ENCODE data around the gene PRKCD. TPM values are rescaled to one million over a fixed set of nuclear protein-coding genes. Genes with fewer than 3 reads are reported as not detected.

The PRKCD gene
- total RNA-seq, 1 experiment from 2014 or later: 1.00 TPM

DNA sequence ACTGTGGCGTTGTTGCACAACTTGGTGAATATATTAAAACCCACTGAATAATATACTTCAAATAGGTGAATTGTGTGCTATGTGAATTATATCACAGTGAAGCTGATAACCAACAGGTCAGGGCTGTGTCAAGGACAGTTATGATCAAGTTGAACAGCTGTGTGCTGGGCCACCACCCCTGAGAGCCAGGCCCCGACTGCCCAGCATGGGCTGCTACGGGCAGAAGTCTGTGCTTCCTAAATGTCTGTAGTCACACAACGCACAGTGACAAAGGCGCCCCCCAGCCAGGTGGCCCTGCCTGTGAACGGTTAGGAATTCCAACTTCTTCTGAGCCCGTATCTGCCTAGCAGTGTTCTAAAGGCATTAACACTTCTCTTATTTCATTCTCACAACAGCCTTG is 62.0 kb downstream of the PRKCD start:
- Histone ChIP-seq H3K4me3 (no peak overlapping the region), H3K27me3 (replicated peaks) (no peaks in the 10 kb centered on the region), H3K9me3 (replicated peaks) (no peaks in the 10 kb centered on the region), H3K4me1 (replicated peaks) (no peaks in the 10 kb centered on the region), H3K27ac (no peak overlapping the region), H3K36me3 (peaks cover 52% of the 10 kb centered on the region)
- DNase-seq (ENCODE audit: low read depth in 1 of 2, low spot score in 2 of 2): no peak

DNA sequence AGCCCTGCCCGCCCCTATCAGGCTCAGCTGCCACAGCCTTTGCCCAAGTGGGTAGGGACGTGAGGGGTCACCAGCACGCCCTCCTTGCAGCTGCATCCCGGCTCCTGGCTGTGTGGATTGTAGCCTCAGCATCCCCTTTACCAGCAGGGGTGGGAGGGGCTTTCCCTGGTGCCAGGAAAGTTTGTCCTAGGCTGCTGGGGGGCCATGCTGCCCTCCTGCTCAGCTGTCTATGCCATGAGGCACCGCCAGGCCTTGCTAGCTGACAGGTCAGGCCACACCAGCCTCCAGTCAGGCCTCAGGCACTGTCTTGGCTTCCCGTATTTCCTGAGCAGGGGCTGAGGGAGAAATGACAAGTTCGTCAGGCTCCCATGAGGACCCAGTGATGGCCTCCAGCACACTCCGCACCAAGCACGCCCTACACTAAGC is 62.5 kb downstream of the PRKCD start:
- Histone ChIP-seq H3K27me3 (replicated peaks) (no peaks in the 10 kb centered on the region), H3K4me3 (no peak overlapping the region), H3K4me1 (replicated peaks) (no peaks in the 10 kb centered on the region), H3K36me3 (peaks cover 57% of the 10 kb centered on the region), H3K27ac (no peak overlapping the region), H3K9me3 (replicated peaks) (no peaks in the 10 kb centered on the region)
- no peak for DNase-seq (ENCODE audit: low read depth in 1 of 2, low spot score in 2 of 2)

DNA sequence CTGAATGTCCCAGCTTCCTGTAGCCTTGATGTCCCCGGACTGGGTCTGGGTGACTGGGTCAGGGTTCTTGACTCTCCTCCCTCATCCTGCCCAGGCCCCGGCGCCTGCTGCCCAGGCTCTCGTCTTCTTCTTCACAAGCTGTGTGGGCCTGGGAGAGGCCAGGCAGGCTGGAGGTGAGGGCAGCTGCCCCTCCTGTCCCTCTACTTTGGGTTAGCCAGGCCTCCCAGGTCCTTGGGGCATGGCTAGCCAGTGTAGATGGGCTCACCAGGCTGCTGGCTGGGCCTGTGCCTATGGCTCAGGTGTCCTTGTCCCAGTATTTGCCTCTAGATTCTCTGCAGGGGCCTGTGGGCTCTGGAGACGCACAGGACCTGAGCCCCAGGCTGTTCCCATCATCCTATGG is 63.0 kb downstream of the PRKCD start:
- H3K9me3 ChIP-seq (replicated peaks): no peaks in the 10 kb centered on the region
- H3K27me3 ChIP-seq (replicated peaks): no peaks in the 10 kb centered on the region
- no peaks in the 10 kb centered on the region for H3K4me1 ChIP-seq (replicated peaks)
- H3K36me3 ChIP-seq: peaks cover 62% of the 10 kb centered on the region
- H3K27ac ChIP-seq: no peak overlapping the region
- H3K4me3 ChIP-seq: no peak overlapping the region
- DNase-seq (ENCODE audit: low read depth in 1 of 2, low spot score in 2 of 2): no peak

- no peak overlapping the region for H3K4me3 ChIP-seq
- H3K4me1 ChIP-seq (replicated peaks): no peaks in the 10 kb centered on the region
- H3K27ac ChIP-seq: no peak overlapping the region
- DNase-seq (ENCODE audit: low read depth in 1 of 2, low spot score in 2 of 2): no peak
- no peaks in the 10 kb centered on the region for H3K9me3 ChIP-seq (replicated peaks)
- H3K36me3 ChIP-seq: peaks cover 67% of the 10 kb centered on the region
- H3K27me3 ChIP-seq (replicated peaks): no peaks in the 10 kb centered on the region
Measured at GRCh38 chr3:53224536-53224935, 63.5 kb downstream of the PRKCD start.

- no peaks in the 10 kb centered on the region for H3K4me1 ChIP-seq (replicated peaks)
- H3K27ac ChIP-seq: no peak overlapping the region
- no peaks in the 10 kb centered on the region for H3K9me3 ChIP-seq (replicated peaks)
- no peaks in the 10 kb centered on the region for H3K27me3 ChIP-seq (replicated peaks)
- H3K36me3 ChIP-seq: peaks cover 74% of the 10 kb centered on the region
- H3K4me3 ChIP-seq: no peak overlapping the region
- DNase-seq (ENCODE audit: low read depth in 1 of 2, low spot score in 2 of 2): no peak
Measured at GRCh38 chr3:53225181-53225580, 64.2 kb downstream of the PRKCD start.

DNA sequence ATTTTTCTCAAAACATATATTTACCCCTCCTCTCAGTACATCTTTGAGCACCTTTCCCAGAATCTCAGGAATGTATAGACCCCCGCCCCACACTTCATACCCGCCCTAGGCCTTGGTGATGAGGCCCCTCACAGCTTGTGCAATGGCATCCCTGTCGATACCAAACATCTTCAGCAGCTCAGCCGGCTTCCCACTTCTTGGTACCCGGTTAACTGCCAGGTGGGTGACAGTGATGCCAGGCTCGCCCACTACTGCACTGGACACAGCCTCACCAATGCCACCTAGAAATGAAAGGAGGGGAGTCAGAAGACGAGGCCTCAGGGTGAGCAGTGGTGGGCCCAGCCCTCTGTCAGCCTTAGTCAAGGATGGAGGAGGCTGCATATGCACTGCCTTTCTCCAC is 64.6 kb downstream of the PRKCD start:
- Histone ChIP-seq H3K4me3 (no peak overlapping the region), H3K36me3 (peaks cover 78% of the 10 kb centered on the region), H3K9me3 (replicated peaks) (no peaks in the 10 kb centered on the region), H3K4me1 (replicated peaks) (no peaks in the 10 kb centered on the region), H3K27me3 (replicated peaks) (no peaks in the 10 kb centered on the region), H3K27ac (no peak overlapping the region)
- no peak for DNase-seq (ENCODE audit: low read depth in 1 of 2, low spot score in 2 of 2)

GRCh38 chr3:53226142-53226840 is 65.3 kb downstream of the PRKCD start:
- DNase-seq (ENCODE audit: low read depth in 1 of 2, low spot score in 2 of 2): no peak
- Histone ChIP-seq H3K27me3 (replicated peaks) (no peaks in the 10 kb centered on the region), H3K27ac (no peak overlapping the region), H3K4me1 (replicated peaks) (no peaks in the 10 kb centered on the region), H3K36me3 (peaks cover 85% of the 10 kb centered on the region), H3K9me3 (replicated peaks) (no peaks in the 10 kb centered on the region), H3K4me3 (no peak overlapping the region)

- Histone ChIP-seq H3K9me3 (replicated peaks) (no peaks in the 10 kb centered on the region), H3K4me1 (replicated peaks) (no peaks in the 10 kb centered on the region), H3K27ac (no peak overlapping the region), H3K36me3 (peaks cover 91% of the 10 kb centered on the region), H3K27me3 (replicated peaks) (no peaks in the 10 kb centered on the region), H3K4me3 (no peak overlapping the region)
- no peak for DNase-seq (ENCODE audit: low read depth in 1 of 2, low spot score in 2 of 2)
Measured at GRCh38 chr3:53226841-53227407, 65.9 kb downstream of the PRKCD start.

DNA sequence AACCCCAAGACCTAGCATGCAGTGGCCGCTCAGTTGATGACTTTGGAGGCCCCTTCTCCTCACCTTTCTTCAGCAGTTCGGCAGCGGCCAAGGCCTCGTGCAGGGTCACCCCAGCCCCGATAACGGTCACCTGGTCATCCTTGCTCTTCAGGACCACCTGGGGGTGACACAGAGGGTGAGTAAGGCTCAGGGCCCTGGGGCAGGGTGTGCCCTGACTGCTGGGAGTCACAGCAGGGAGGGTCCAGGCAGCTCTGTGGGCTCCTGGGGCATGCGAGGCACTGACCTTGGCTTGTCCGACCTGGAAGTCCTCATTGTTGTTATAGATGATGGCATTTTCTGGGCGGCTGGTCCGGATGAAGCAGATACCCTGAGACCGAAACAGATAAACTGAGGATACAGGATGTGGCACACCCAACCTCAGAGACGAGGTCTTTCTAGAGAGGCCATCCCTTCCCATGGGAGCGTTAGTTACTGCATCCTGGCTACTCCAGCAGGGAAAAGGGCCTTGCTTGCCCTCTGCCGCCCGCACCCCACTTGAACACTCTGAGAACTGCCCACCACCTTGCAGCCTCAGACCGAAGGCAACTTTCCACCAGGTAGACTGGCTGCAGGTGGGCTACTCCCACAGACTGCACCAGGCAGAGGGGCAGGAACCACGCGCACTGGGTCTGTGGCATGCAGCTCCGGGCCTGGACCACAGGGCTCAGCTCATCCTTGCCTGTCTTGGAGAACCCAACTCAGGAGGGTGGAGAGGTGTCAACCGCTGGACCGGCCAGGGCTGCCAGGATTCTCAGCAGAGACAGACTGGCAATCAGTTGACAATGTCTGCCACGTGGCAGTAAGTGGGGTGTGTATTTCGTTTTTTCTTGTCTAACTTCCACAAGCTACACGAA is 67.2 kb downstream of the PRKCD start:
- Histone ChIP-seq H3K36me3 (peaks cover 100% of the 10 kb centered on the region), H3K27ac (no peak overlapping the region), H3K4me1 (replicated peaks) (no peaks in the 10 kb centered on the region), H3K9me3 (replicated peaks) (no peaks in the 10 kb centered on the region), H3K27me3 (replicated peaks) (no peaks in the 10 kb centered on the region), H3K4me3 (no peak overlapping the region)
- DNase-seq (ENCODE audit: low read depth in 1 of 2, low spot score in 2 of 2): no peak

DNA sequence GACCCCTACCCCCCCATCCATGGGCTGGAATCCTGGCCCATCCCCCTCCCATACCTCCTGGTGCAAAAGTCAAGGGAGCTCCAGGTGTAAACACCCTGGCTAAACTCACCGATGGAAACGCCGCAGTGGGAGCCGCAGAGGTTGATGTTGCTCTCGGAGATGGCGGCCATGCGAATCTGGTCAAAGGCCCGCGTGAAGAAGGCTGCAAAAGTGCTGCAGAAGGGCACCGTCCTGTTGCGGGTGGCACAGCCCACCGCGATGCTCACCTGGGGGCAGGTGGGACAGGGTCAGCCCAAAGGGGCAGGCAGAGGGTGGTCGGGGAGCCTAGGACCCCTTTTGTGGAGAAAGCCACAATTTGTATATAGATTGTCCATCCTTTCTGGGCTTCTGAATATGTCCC is 68.2 kb downstream of the PRKCD start:
- no peak overlapping the region for H3K27ac ChIP-seq
- H3K4me3 ChIP-seq: no peak overlapping the region
- DNase-seq (ENCODE audit: low read depth in 1 of 2, low spot score in 2 of 2): no peak
- peaks cover 100% of the 10 kb centered on the region for H3K36me3 ChIP-seq
- no peaks in the 10 kb centered on the region for H3K27me3 ChIP-seq (replicated peaks)
- H3K9me3 ChIP-seq (replicated peaks): no peaks in the 10 kb centered on the region
- no peaks in the 10 kb centered on the region for H3K4me1 ChIP-seq (replicated peaks)

GRCh38 chr3:53229606-53230005 is 68.6 kb downstream of the PRKCD start:
- H3K4me1 ChIP-seq (replicated peaks): no peaks in the 10 kb centered on the region
- no peak for DNase-seq (ENCODE audit: low read depth in 1 of 2, low spot score in 2 of 2)
- H3K9me3 ChIP-seq (replicated peaks): no peaks in the 10 kb centered on the region
- no peak overlapping the region for H3K27ac ChIP-seq
- H3K36me3 ChIP-seq: peaks cover 100% of the 10 kb centered on the region
- no peaks in the 10 kb centered on the region for H3K27me3 ChIP-seq (replicated peaks)
- H3K4me3 ChIP-seq: no peak overlapping the region

DNA sequence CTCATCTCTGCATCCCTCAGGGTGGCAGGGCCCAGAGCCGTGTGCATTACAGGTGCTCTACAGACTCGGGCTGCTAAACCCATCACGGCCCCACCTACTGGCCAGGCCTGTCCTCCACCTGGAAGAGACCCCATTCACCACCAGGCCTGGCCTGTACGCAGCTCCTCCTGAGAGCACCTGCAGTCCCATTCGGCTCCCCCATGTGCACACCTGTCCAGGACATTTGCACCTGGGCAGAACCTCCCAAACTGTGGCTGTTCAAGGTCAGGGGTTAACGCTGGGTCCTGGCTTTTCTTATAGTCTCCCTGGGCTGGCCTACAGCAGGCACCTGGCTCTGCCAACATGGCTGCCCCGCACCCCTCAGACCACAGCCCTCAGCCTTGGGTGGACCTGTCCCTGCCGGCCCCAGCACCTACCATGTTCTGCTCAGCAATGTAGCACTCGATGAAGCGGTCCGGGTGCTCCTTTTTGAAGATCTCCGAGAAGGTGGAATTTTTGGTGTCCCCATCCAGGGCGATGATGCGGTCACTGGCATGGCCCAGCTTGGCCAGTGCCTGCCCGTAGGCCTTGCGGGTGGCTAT is 69.1 kb downstream of the PRKCD start:
- Histone ChIP-seq H3K27me3 (replicated peaks) (no peaks in the 10 kb centered on the region), H3K4me3 (no peak overlapping the region), H3K36me3 (peaks cover 98% of the 10 kb centered on the region), H3K27ac (no peak overlapping the region), H3K9me3 (replicated peaks) (no peaks in the 10 kb centered on the region), H3K4me1 (replicated peaks) (no peaks in the 10 kb centered on the region)
- DNase-seq (ENCODE audit: low read depth in 1 of 2, low spot score in 2 of 2): no peak

DNA sequence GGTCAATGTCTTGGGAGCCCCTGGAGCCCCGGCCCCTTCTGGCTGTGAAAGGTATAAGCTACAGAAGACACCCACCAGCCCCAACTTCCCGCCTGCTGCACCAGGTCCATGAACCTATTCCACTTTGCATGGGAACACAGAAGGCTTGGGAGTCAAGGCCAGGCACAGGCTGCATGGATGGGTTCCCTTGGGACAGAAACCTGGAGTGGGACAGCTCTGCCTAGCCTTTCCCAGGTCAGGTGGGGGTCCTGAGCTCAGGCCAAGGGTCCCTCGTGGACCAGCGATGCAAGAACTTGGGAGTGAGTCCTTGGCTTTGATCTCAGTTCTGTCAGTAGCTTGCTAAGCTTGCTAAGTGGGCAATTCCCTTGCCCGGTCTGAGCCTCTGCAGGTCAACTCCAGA is 69.8 kb downstream of the PRKCD start:
- peaks cover 98% of the 10 kb centered on the region for H3K36me3 ChIP-seq

More for the DNA sequence above, 69.8 kb downstream of the PRKCD start:
- Histone ChIP-seq H3K9me3 (replicated peaks) (no peaks in the 10 kb centered on the region), H3K4me1 (replicated peaks) (peaks cover 3% of the 10 kb centered on the region), H3K27ac (no peak overlapping the region), H3K4me3 (no peak overlapping the region), H3K27me3 (replicated peaks) (no peaks in the 10 kb centered on the region)
- no peak for DNase-seq (ENCODE audit: low read depth in 1 of 2, low spot score in 2 of 2)

Data from SJSA1 (cell line).